HG03460 (cell line): ENCODE data around the gene IL31.

Source experiments
- ATAC-seq: cut with Tn5 transposase; IDR thresholded peaks from one replicate; pipeline ENCODE4 v1.9.1; 2021; ENCODE audit not compliant: unreplicated experiment

Gene IL31

GRCh38 chr12:122133192-122133950, 40.6 kb downstream of the IL31 start:
- ATAC-seq: no peak

GRCh38 chr12:122130150-122130549, 43.9 kb downstream of the IL31 start:
- ATAC-seq: no peak

- no peak for ATAC-seq
Measured at GRCh38 chr12:122129131-122129530, 44.9 kb downstream of the IL31 start.

- ATAC-seq: no peak
Measured at GRCh38 chr12:122128481-122128880, 45.5 kb downstream of the IL31 start.

- no peak for ATAC-seq
Measured at GRCh38 chr12:122127839-122128238, 46.2 kb downstream of the IL31 start.

- no peak for ATAC-seq
Measured at GRCh38 chr12:122126713-122127597, 47.1 kb downstream of the IL31 start.

GRCh38 chr12:122126342-122126635, 47.7 kb downstream of the IL31 start:
- no peak for ATAC-seq

- no peak for ATAC-seq
Measured at GRCh38 chr12:122125452-122126341, 48.3 kb downstream of the IL31 start.

- ATAC-seq: no peak
Measured at GRCh38 chr12:122124370-122124769, 49.7 kb downstream of the IL31 start.

GRCh38 chr12:122123761-122124145, 50.3 kb downstream of the IL31 start:
- no peak for ATAC-seq

GRCh38 chr12:122123051-122123760, 50.8 kb downstream of the IL31 start:
- no peak for ATAC-seq
